ENCODE data around the gene MBLAC1.

DNA sequence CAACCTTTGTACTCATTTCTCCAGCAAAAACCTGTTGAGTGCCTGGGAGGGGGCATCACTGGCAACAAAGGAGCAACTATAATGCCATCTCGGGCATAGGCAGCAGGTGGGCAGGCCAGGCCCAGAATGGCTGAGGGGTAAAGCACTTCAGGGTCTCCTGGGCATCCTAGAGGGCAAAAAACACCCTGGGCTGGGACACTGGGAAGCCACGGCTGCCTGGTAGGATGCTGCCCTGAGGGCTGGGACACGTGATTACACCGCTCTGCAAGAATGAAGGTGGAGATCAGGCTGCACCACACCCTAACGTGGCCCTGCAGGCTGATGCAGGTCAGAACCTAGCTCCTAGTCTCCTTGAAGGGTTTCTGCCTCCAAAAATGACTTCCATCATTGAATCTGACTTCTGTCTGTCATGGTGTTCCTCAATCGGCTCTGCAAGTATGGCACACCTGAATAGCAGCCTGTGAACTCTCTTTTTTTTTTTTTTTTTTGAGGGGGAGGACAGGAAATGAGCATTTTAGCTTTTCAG lies 36.3 kb downstream of the MBLAC1 start:
- TF ChIP-seq, protein P1, sequence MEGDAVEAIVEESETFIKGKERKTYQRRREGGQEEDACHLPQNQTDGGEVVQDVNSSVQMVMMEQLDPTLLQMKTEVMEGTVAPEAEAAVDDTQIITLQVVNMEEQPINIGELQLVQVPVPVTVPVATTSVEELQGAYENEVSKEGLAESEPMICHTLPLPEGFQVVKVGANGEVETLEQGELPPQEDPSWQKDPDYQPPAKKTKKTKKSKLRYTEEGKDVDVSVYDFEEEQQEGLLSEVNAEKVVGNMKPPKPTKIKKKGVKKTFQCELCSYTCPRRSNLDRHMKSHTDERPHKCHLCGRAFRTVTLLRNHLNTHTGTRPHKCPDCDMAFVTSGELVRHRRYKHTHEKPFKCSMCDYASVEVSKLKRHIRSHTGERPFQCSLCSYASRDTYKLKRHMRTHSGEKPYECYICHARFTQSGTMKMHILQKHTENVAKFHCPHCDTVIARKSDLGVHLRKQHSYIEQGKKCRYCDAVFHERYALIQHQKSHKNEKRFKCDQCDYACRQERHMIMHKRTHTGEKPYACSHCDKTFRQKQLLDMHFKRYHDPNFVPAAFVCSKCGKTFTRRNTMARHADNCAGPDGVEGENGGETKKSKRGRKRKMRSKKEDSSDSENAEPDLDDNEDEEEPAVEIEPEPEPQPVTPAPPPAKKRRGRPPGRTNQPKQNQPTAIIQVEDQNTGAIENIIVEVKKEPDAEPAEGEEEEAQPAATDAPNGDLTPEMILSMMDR (IDR thresholded peaks at IDR 0.05; ENCODE audit: low read depth, low read length): no peak
- no peak for TF ChIP-seq EZH2phosphoT487 (IDR thresholded peaks at IDR 0.05; ENCODE audit: low read depth)
